Measurements from ENCODE around the gene EVPL. TPM values are rescaled to one million over a fixed set of nuclear protein-coding genes. Genes with fewer than 3 reads are reported as not detected.

The EVPL gene
- total and polyA plus RNA-seq, 5 donors = 0.02 to 0.09 (median 0.07) TPM; not detected in 1

DNA sequence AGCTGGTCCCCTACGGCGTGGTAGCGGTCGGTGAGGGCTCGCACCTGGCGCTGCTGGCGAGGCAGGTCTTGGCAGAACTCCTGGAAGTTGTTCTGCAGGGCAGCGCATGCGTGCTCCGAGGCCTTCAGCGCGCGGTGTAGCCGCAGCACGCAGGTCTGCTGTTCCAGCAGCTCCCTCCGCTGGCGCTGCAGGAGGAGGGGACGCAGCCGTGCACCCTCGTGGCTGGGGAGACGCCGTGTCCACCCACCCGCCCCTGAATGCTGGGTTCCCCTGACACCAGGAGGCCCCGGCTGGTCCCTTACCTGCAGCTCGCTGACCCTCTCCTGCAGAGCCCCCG, 12.2 kb downstream of the EVPL start:
- peak in 1 of 3 donors; percentile 42 for DNase-seq
- ATAC-seq = no peak
- 83% methylated on average over 26 of the region's 26 CpGs for WGBS

DNA sequence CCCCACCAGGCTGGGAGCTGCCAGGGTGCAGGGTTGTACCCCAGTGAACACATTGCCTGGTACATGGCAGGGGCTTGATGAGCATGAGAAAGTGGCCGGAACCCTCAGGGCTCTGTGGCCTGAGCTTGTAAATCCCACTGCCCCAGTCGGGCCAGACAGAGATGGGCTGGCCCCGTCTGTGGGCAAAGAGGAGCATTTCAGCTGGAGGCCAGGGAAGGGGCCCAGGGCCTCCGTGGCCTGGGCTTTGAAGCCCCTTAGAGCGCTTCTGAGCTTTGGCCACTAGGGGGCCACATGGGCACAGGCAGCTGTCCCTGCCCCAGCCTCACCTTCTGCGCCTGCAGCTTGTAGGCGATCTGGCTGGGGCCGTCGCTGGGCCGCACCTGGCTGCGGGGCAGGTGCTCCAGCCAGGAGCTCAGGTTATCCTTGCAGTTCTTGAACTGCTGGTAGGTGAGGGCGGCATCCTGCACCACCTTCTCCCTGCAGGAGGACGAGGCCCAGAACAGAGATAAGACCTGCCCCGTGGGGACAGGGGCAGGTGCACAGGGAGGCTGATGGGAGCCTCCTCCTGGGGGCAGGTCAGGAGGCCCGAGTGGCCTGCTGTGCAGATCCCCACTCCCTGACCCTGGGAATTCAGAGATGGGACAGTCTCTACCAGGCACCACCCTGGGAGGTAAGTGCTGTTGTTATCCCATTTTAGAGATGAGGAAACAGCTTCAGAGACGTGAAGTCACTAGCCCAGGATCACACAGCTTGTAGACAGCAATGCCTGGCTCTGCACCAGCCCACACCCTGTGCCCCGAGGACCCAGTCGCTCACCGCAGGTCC, 12.8 kb downstream of the EVPL start:
- intact Hi-C loops (cut with DNase I) = loop anchor here in 3 of 4 donors (5.0 to 10.0 kb wide), 2 partner anchors 107 to 280 kb away; no protein-coding TSS in a partner anchor
- no peak overlapping the region for H3K4me3 ChIP-seq (ENCODE audit: low read length)
- DNase-seq = peak; percentile 67 to 87 (median 81)
- ATAC-seq = peak; percentile 72 to 78
- H3K4me1 ChIP-seq (ENCODE audit: control insufficient read depth, insufficient read depth, low read length) = no peaks in the 10 kb centered on the region
- 27% methylated on average over 19 of the region's 19 CpGs for WGBS
- H3K27me3 ChIP-seq (ENCODE audit: control insufficient read depth, insufficient read depth) = no peaks in the 10 kb centered on the region
- H3K9me3 ChIP-seq (ENCODE audit: control insufficient read depth, low read length) = no peaks in the 10 kb centered on the region
- H3K27ac ChIP-seq (ENCODE audit: low read length) = no peak overlapping the region

More for the DNA sequence above, 12.2 kb downstream of the EVPL start:
- Histone ChIP-seq H3K27ac (ENCODE audit: low read length) (no peak overlapping the region), H3K4me3 (ENCODE audit: low read length) (no peak overlapping the region), H3K27me3 (ENCODE audit: control insufficient read depth, insufficient read depth) (no peaks in the 10 kb centered on the region), H3K9me3 (ENCODE audit: control insufficient read depth, low read length) (no peaks in the 10 kb centered on the region), H3K4me1 (ENCODE audit: control insufficient read depth, insufficient read depth, low read length) (no peaks in the 10 kb centered on the region)
- intact Hi-C loops (cut with DNase I) = loop anchor here in 3 of 4 donors (5.0 to 10.0 kb wide), 2 partner anchors 108 to 280 kb away; no protein-coding TSS in a partner anchor

DNA sequence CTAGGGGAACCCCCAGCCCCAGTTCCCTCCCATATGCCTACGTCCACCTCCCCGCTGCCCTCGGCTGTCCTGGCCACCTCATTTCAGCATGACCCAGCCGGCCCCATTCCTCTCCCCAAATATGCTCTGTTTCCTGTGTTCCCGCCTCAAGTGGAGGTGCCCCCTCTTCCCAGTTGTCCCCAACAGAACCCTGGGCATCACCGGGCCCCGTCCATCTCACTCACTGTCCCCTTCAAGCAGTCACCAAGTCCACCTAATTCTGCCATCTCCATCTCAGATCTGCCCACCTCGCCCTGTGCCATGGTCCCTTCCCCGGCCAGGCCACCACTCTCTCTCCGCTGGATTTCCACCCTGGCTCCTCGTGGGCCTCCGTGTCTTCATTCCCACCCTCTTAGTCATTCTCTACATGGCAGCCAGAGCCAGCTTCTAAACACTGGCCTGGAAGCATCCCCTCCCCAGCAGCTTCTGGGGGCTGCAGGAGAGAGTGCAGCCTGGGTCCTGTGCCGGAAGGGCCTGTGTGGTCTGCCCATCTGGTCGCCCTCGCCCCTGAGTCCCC, 13.7 kb downstream of the EVPL start:
- H3K27ac ChIP-seq (ENCODE audit: low read length) = no peak overlapping the region
- H3K27me3 ChIP-seq (ENCODE audit: control insufficient read depth, insufficient read depth) = no peaks in the 10 kb centered on the region
- intact Hi-C loops (cut with DNase I) = loop anchor here in 3 of 4 donors (5.0 to 10.0 kb wide), 2 partner anchors 106 to 281 kb away; no protein-coding TSS in a partner anchor
- no peaks in the 10 kb centered on the region for H3K9me3 ChIP-seq (ENCODE audit: control insufficient read depth, low read length)
- H3K4me3 ChIP-seq (ENCODE audit: low read length) = no peak overlapping the region
- ATAC-seq (no peak), DNase-seq (peak in 1 of 3 donors; percentile 26)
- 71% methylated on average over 15 of the region's 15 CpGs for WGBS
- H3K4me1 ChIP-seq (ENCODE audit: control insufficient read depth, insufficient read depth, low read length) = no peaks in the 10 kb centered on the region

DNA sequence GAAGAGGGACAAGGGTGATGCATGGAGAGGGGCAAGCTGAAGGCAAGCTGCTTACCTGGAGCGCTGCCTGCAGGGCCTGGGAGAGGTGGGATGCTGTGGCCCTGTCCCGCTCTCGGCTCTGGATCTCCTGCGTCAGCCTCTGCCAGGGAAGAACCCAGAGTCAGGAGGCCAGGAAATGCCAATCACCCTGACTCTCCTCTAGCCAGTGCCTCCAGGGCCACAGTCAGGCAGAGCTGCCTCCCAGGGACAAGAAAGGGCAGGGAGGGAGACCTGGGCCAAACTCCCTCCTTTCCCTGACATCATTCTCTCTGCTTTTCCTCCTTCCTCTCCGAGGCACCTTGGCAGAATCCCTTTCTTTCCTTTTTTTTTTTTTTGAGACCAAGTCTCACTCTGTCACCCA, 15.2 kb downstream of the EVPL start:
- Histone ChIP-seq H3K27me3 (ENCODE audit: control insufficient read depth, insufficient read depth) (no peaks in the 10 kb centered on the region), H3K27ac (ENCODE audit: low read length) (no peak overlapping the region), H3K4me1 (ENCODE audit: control insufficient read depth, insufficient read depth, low read length) (no peaks in the 10 kb centered on the region), H3K9me3 (ENCODE audit: control insufficient read depth, low read length) (no peaks in the 10 kb centered on the region), H3K4me3 (ENCODE audit: low read length) (no peak overlapping the region)
- peak in 1 of 3 donors; percentile 15 for DNase-seq
- WGBS = 81% methylated on average over 5 of the region's 5 CpGs
- no peak for ATAC-seq
- intact Hi-C loops (cut with DNase I) = loop anchor here in 3 of 4 donors (5.0 to 10.0 kb wide), 2 partner anchors 105 to 283 kb away; no protein-coding TSS in a partner anchor

DNA sequence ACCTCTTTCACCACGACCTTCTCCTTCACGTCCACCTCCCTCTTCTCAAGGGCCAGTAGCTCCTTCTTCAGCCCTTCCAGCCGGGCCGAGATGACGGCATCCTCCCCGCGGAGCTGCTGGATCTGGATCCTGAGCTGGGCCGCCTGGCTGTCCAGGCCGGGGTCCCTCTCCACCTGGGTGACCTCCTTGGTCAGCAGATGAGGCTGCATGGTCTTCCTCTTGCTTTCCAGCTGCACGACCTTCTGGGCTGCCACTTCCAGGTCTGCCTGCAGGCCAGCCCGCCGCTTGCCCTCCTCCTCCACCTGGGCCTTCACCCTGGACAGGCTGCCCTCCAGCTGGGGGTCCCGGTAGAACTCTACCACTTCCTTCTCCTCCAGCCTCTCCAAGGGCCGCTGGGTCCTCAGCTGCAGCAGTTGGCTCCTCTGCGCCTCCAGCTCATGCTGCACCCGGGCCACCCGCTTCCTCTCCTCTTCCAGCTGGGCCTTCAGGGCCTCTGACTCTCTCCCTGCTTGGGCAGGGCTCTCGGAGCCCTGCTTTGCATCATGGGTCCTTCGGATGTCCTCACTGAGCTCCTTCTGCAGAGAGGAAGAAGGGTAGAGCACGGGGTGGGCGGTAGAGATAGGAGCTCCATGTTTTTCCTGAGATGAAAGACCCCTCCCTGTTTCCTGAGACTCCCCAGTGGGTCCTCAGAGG, 17.0 kb downstream of the EVPL start:
- H3K27ac ChIP-seq (ENCODE audit: low read length) = no peak overlapping the region
- no peaks in the 10 kb centered on the region for H3K4me1 ChIP-seq (ENCODE audit: control insufficient read depth, insufficient read depth, low read length)
- no peaks in the 10 kb centered on the region for H3K9me3 ChIP-seq (ENCODE audit: control insufficient read depth, low read length)
- H3K27me3 ChIP-seq (ENCODE audit: control insufficient read depth, insufficient read depth) = no peaks in the 10 kb centered on the region
- ATAC-seq (no peak), DNase-seq (peak in 1 of 3 donors; percentile 20)
- H3K4me3 ChIP-seq (ENCODE audit: low read length) = no peak overlapping the region
- WGBS = 85% methylated on average over 21 of the region's 21 CpGs
- intact Hi-C loops (cut with DNase I) = loop anchor here (5.0 to 10.0 kb wide), 2 partner anchors 103 to 285 kb away; no protein-coding TSS in a partner anchor

DNA sequence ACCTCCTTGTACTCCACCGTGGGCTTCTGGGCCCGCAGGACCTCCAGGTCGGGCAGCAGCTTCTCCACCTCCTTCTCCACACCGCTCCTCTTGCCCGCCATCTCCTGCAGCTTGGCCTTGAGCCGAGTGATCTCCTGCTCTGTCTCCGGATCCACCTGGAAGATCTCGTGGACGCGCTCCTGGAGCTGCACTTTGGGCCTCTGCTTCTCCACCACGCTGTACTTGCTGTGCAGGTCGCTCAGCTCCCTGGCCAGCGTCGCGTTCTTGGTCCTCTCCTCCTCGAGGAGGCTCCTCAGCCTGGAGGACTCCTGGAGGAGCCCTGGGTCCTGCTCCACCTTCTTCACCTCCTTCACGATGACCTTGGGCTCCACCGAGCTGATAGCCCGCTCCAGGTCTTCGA, 17.7 kb downstream of the EVPL start:
- Histone ChIP-seq H3K4me1 (ENCODE audit: control insufficient read depth, insufficient read depth, low read length) (no peaks in the 10 kb centered on the region), H3K27me3 (ENCODE audit: control insufficient read depth, insufficient read depth) (no peaks in the 10 kb centered on the region), H3K27ac (ENCODE audit: low read length) (no peak overlapping the region), H3K9me3 (ENCODE audit: control insufficient read depth, low read length) (no peaks in the 10 kb centered on the region), H3K4me3 (ENCODE audit: low read length) (no peak overlapping the region)
- intact Hi-C loops (cut with DNase I) = loop anchor here in 1 of 4 donors (5.0 kb wide), 1 partner anchor 102 kb away; no protein-coding TSS in a partner anchor
- DNase-seq (peak in 1 of 3 donors; percentile 28), ATAC-seq (no peak)
- 91% methylated on average over 20 of the region's 20 CpGs for WGBS

DNA sequence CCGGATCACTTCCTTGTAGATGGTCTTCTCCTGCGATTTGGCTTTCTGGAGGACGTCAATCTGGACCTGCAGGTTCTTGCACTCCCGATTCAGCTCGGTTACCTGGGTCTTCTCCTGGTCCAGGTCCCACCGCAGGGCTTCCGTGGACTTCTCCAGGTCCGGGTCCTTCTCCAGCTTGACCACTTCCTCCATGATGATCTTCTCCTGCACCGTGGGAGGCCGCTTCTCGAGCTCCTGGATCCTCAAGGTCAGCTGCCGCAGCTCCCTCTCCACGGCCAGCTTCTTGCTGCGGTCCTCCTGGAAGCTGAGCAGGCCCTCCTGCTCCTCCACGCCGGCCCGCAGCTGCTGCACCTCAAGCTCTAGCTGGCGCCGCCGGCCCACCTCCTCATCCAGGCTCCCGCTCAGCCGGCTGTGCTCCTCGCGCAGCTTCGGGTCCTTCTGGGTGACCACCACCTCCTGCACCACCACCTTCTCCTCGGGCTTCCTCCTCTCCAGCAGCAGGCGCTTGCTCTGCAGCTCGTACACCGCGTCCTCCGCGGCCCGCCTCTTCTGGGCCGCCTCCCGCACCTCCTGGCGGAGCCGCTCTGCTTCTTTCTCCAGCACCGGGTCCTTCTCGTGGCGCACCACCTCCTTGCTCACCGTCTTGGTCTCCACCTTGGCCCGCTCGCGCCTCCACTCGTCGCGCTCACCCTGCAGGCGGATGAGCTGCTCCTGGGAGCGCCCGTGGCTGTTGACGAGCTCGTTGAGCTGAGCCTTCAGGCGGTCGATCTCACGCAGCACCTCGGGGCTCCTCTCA, 18.3 kb downstream of the EVPL start:
- Histone ChIP-seq H3K4me3 (ENCODE audit: low read length) (no peak overlapping the region), H3K4me1 (ENCODE audit: control insufficient read depth, insufficient read depth, low read length) (no peaks in the 10 kb centered on the region), H3K27me3 (ENCODE audit: control insufficient read depth, insufficient read depth) (no peaks in the 10 kb centered on the region), H3K27ac (ENCODE audit: low read length) (no peak overlapping the region), H3K9me3 (ENCODE audit: control insufficient read depth, low read length) (no peaks in the 10 kb centered on the region)
- 90% methylated on average over 56 of the region's 56 CpGs for WGBS
- ATAC-seq (no peak), DNase-seq (peak in 1 of 3 donors; percentile 42)
- intact Hi-C loops (cut with DNase I) = loop anchor here in 1 of 4 donors (5.0 kb wide), 1 partner anchor 102 kb away; no protein-coding TSS in a partner anchor

DNA sequence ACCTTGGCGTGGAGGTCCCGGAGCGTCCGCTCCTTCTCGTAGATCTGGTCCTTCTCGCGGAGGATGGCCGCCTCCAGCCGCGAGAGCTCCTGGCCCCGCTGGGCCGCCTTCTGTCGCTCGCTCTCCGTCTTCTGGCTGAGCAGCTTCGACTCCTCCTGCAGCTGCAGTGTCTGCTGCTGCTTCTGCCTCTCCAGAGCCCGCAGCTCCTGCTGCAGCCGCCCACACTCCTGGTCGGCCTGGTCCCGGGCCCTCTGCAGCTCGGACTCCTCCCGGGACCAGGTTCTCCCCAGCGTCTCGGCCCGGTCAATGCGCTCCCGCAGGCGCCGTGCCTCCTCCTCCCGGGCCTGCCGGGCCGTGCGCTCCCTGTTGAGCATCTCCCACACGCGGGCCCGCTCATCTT, 18.9 kb downstream of the EVPL start:
- WGBS = 94% methylated on average over 36 of the region's 36 CpGs
- ATAC-seq = no peak

DNA sequence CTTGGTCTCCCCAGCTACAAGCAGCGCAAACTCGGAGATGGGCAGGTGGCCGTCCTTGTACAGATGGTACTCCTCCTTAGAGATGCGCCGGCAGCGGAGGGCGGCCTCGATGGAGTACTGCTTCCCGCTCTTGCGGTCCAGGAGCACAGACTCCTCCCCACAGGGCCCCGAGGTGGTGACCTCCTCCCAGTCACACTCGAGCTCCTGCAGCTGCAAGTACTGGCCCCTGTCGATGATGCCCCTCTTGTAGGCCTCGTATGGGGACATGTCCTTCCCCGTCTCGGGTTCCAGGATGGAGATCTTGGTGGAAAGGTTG, 19.3 kb downstream of the EVPL start:
- Histone ChIP-seq H3K27me3 (ENCODE audit: control insufficient read depth, insufficient read depth) (no peaks in the 10 kb centered on the region), H3K4me1 (ENCODE audit: control insufficient read depth, insufficient read depth, low read length) (no peaks in the 10 kb centered on the region), H3K4me3 (ENCODE audit: low read length) (no peak overlapping the region), H3K27ac (ENCODE audit: low read length) (no peak overlapping the region), H3K9me3 (ENCODE audit: control insufficient read depth, low read length) (no peaks in the 10 kb centered on the region)
- ATAC-seq (no peak), DNase-seq (peak in 1 of 3 donors; percentile 41)
- WGBS = 88% methylated on average over 16 of the region's 16 CpGs
- intact Hi-C loops (cut with DNase I) = loop anchor here in 1 of 4 donors (5.0 kb wide), 1 partner anchor 101 kb away; no protein-coding TSS in a partner anchor

More for the DNA sequence above, 18.9 kb downstream of the EVPL start:
- Histone ChIP-seq H3K27me3 (ENCODE audit: control insufficient read depth, insufficient read depth) (no peaks in the 10 kb centered on the region), H3K9me3 (ENCODE audit: control insufficient read depth, low read length) (no peaks in the 10 kb centered on the region), H3K4me3 (ENCODE audit: low read length) (no peak overlapping the region), H3K4me1 (ENCODE audit: control insufficient read depth, insufficient read depth, low read length) (no peaks in the 10 kb centered on the region), H3K27ac (ENCODE audit: low read length) (no peak overlapping the region)
- intact Hi-C loops (cut with DNase I) = loop anchor here in 1 of 4 donors (5.0 kb wide), 1 partner anchor 101 kb away; no protein-coding TSS in a partner anchor
- peak in 1 of 3 donors; percentile 43 for DNase-seq
